ENCODE results near the gene FRMD3. TPM values are rescaled to one million over a fixed set of nuclear protein-coding genes. Genes with fewer than 3 reads are reported as not detected.

The FRMD3 gene
- total RNA-seq: under 1 TPM; 0.40 to 0.68 (median 0.43) TPM

DNA sequence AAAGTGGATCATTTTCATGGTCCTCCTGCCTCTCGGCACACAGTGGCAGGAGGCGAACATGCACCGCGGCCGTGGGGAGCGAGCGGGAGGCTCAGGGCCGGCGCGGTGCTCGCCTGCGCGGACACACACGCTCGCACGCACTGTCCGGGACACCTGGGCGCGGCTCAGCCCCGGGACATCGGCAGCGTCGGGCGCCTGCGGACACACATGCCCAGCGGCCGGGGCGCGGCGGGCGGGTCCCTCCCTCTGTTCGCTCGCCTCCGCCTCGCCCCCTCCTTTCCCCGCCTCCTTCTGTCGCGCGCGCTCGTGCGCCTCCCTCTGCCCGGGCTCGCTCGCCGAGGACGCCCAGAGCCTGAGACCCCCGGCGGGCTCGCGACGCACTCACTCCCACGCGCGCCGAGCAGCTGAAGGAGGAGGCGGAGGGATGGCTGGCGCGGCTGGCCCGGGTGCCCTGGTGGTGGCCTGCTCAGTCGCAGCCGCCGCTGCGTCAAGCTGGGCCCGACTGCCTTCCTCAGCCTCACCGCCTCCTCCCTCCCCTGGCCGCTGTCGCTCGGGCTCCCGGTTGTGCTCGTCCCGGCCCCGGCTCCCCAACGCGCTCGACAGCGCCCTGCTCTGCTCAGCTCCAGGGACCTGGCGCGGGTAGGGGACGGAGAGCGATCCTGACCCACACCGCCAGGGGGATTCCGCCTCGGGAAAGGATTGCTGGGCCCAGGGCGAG is at the start of gene FRMD3:
TSS of gene FRMD3 (minus strand) at position 230 of the 718 bp plus-strand sequence. CDS start at position 60, 170 bp downstream.
- peak within 1 kb of the TSS; percentile 13 for H3K4me3 Mint-ChIP-seq
- no peaks in the 10 kb centered on the region for H3K9me3 Mint-ChIP-seq
- ATAC-seq (peak; percentile 62 to 75), DNase-seq (no peak)
- peaks cover 7% of the 10 kb centered on the region for H3K4me1 Mint-ChIP-seq (ENCODE audit: low read depth)
- peaks cover 4% of the 10 kb centered on the region for H3K36me3 Mint-ChIP-seq (ENCODE audit: insufficient read depth)
- peaks cover 27% of the 10 kb centered on the region for H3K27me3 Mint-ChIP-seq (ENCODE audit: low read depth)

DNA sequence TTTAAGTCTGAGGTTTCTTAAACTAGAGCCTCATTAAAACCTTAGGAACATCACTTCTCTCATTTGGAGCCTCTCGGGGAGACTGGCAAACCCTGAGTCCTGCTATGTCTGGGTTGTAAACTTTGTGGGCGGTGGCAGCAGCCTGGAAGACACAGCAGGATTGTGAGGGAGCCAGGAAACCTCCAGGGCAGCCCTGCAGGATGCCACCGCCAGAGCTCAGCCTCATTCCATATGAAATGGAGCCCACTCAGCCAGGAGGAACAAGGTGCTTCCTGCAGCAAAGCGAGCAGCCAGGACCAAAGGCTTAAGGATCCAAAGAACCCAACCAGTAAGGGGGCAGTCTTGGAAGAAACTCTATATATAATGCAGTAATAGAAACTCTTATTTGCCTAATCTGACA is 46.8 kb upstream of the FRMD3 start:
- H3K4me1 Mint-ChIP-seq (ENCODE audit: low read depth): no peaks in the 10 kb centered on the region
- H3K9me3 Mint-ChIP-seq: no peaks in the 10 kb centered on the region
- H3K27me3 Mint-ChIP-seq (ENCODE audit: low read depth): no peaks in the 10 kb centered on the region
- ATAC-seq: no peak
- DNase-seq: no peak
- no peak overlapping the region for H3K4me3 Mint-ChIP-seq
- H3K36me3 Mint-ChIP-seq (ENCODE audit: insufficient read depth): peaks cover 5% of the 10 kb centered on the region

DNA sequence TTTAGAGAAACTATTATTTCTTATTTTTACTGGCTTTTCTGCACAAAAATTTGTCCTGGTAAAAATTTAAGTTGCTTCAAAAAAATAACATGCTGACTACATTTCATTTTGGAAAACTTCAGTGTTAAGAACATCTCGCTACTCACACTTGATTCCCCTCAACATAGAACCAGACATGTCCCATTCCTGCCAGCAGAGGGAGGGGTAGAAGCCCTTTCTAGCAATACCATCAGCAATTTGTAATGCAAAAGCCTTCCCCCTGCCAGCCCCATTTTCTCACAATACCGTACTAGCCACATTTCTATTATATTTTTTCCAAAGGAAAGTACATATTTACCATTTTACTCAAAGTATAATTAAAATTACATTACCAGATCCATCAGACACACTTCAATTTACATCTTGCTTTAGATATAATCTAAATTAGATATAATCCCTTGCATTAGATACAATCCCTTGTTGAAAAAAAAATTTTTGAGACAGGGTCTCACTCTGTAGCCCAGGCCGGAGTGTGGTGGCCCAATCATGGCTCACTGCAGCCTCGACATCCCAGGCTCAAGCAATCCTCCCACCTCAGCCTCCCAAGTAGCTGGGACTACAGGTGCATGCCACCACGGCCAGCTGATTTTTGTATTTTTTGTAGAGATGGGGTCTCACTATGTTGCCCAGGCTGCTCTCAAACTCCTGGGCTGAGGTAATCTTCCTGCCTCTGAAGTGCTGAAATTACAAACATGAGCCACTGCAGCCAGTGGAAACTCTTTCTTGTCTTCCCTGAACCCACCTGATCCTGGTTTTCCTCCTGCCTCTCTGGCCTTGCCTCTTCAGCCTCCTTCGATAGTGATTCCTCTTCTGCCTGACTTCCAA is 45.2 kb upstream of the FRMD3 start:
- no peaks in the 10 kb centered on the region for H3K27me3 Mint-ChIP-seq (ENCODE audit: low read depth)
- H3K4me1 Mint-ChIP-seq (ENCODE audit: low read depth): no peaks in the 10 kb centered on the region
- peak in 1 of 2 donors; percentile 43 for ATAC-seq
- H3K36me3 Mint-ChIP-seq (ENCODE audit: insufficient read depth): peaks cover 10% of the 10 kb centered on the region
- peaks cover 8% of the 10 kb centered on the region for H3K9me3 Mint-ChIP-seq
- peak; percentile 17 for DNase-seq
- no peak overlapping the region for H3K4me3 Mint-ChIP-seq

DNA sequence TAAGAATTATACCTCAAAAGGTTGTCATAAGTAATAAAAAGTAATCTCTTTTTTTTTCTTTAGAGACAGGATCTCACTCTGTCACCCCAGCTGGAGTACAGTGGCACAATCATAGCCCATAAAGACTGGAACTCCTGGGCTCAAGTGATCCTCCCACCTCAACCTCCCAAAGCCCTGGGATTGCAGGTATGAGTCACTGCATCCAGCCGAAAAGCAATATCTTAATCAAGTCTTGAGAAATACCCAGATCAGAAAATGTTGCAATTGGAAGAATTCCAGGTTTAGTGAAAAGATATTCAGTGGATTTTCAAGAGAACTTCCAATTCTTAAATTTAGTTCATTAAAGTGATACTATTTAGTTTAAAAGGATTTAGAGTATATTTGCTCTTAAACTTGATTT is 43.8 kb upstream of the FRMD3 start:
- Mint-ChIP-seq H3K4me3 (no peak overlapping the region), H3K4me1 (ENCODE audit: low read depth) (no peaks in the 10 kb centered on the region), H3K27me3 (ENCODE audit: low read depth) (no peaks in the 10 kb centered on the region), H3K9me3 (peaks cover 15% of the 10 kb centered on the region), H3K36me3 (ENCODE audit: insufficient read depth) (peaks cover 13% of the 10 kb centered on the region)
- ATAC-seq: no peak
- DNase-seq: no peak

DNA sequence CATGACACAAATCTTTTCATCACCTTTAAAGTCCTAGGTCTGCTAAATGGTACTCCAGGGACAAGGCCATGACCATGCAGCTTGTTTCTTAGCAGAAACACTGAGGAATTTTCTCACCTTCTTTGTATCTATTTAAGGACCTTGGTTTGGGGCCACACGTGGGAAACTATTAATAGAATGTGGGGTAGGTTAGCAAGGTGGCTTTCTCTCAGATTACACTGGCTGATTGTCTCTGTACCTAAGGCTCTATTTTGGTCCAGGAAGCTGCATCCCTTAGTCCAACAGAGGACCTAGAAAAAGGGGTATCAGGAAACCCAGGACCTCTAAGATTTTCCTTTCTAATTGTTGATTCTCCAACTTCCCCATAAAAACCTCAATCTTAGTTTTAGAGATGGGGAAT is 36.3 kb upstream of the FRMD3 start:
- H3K36me3 Mint-ChIP-seq (ENCODE audit: insufficient read depth): peaks cover 10% of the 10 kb centered on the region
- no peak for ATAC-seq
- no peak overlapping the region for H3K4me3 Mint-ChIP-seq
- no peak for DNase-seq
- peaks cover 15% of the 10 kb centered on the region for H3K9me3 Mint-ChIP-seq
- no peaks in the 10 kb centered on the region for H3K27me3 Mint-ChIP-seq (ENCODE audit: low read depth)
- H3K4me1 Mint-ChIP-seq (ENCODE audit: low read depth): no peaks in the 10 kb centered on the region

DNA sequence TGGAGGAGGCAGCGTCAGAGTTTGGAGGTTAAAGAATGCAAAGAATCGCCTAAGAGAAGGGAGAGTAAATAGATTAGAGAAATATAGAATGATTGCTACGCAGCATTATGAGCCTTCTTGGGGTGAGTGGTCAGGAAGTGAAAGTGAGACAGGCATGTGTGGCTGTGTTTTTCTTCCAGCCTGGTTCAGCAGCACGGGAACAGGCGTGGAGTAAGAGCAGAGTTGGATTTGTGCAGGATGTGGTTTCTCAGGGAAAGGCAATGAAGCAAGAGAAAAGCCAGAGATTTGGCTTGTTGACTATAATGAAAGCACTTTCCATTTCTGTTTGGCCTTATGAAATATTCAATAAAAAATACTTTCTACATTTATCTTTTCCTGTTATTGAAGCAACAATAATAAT is 34.3 kb upstream of the FRMD3 start:
- Mint-ChIP-seq H3K4me1 (ENCODE audit: low read depth) (no peaks in the 10 kb centered on the region), H3K9me3 (peaks cover 3% of the 10 kb centered on the region), H3K4me3 (no peak overlapping the region), H3K27me3 (ENCODE audit: low read depth) (no peaks in the 10 kb centered on the region), H3K36me3 (ENCODE audit: insufficient read depth) (peaks cover 2% of the 10 kb centered on the region)
- DNase-seq (no peak), ATAC-seq (no peak)

DNA sequence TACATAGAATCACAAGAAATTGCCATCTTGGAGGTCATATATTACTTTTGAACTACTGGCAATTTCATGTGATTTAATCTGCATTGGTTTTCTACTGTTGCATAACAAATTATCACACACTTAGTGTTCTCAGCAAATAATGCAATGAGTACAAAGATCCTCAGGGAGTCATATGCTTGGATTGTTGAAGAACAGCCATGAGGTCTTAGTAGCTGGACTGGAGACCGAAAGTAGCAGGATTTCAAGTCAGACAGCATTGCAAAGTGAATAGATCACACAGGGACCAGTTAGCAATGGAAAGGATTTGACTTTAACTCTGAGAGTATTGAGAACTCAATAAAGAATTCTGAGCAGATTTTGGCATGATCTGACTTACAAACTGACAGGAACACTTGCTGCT is 32.2 kb upstream of the FRMD3 start:
- no peak for DNase-seq
- Mint-ChIP-seq H3K4me3 (no peak overlapping the region), H3K27me3 (ENCODE audit: low read depth) (no peaks in the 10 kb centered on the region), H3K9me3 (no peaks in the 10 kb centered on the region), H3K4me1 (ENCODE audit: low read depth) (no peaks in the 10 kb centered on the region), H3K36me3 (ENCODE audit: insufficient read depth) (peaks cover 2% of the 10 kb centered on the region)
- no peak for ATAC-seq

DNA sequence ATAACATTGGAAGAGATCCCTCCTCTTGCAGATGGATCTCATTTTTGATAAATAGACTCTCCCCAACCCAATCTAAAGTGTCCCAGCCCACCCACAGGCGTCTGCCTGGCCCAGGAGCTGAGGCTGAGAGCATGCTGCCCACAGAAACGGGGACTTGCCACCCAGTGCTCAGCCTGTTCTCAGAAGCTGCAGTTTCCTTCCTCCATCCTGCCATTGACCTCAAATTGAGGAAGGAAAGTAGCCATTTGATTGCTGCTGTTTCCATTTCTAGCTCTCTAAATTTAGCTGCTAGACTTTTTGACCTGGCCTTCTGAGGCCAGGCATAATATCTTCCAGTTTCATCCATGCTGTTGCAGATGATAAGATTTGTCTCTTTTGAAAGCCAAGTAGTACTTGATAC is 31.1 kb upstream of the FRMD3 start:
- no peaks in the 10 kb centered on the region for H3K36me3 Mint-ChIP-seq (ENCODE audit: insufficient read depth)
- ATAC-seq (no peak), DNase-seq (no peak)
- no peak overlapping the region for H3K4me3 Mint-ChIP-seq
- no peaks in the 10 kb centered on the region for H3K4me1 Mint-ChIP-seq (ENCODE audit: low read depth)
- H3K27me3 Mint-ChIP-seq (ENCODE audit: low read depth): no peaks in the 10 kb centered on the region
- no peaks in the 10 kb centered on the region for H3K9me3 Mint-ChIP-seq

DNA sequence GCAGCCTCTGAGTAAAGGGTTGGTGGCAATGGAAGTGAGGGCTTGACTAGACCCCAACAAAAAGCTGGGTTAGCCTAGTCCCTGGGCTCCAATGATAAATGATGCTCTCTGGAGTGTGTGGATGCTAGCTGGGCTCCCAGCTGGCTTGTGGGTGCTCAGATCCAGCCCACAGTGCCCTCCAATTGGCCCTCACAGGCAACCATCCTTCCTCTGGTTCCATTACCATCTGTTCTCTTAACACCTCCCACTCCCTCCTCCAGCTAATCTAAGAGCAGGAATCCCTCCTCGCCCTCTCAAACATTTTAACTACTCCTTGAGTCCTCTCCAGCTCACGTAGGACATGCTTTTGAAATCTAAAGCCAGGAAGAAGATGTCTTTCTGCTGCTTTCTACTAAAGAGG is 25.2 kb upstream of the FRMD3 start:
- no peak overlapping the region for H3K4me3 Mint-ChIP-seq
- no peaks in the 10 kb centered on the region for H3K9me3 Mint-ChIP-seq
- no peak for ATAC-seq
- H3K4me1 Mint-ChIP-seq (ENCODE audit: low read depth): no peaks in the 10 kb centered on the region
- no peaks in the 10 kb centered on the region for H3K27me3 Mint-ChIP-seq (ENCODE audit: low read depth)
- no peak for DNase-seq
- H3K36me3 Mint-ChIP-seq (ENCODE audit: insufficient read depth): peaks cover 8% of the 10 kb centered on the region

DNA sequence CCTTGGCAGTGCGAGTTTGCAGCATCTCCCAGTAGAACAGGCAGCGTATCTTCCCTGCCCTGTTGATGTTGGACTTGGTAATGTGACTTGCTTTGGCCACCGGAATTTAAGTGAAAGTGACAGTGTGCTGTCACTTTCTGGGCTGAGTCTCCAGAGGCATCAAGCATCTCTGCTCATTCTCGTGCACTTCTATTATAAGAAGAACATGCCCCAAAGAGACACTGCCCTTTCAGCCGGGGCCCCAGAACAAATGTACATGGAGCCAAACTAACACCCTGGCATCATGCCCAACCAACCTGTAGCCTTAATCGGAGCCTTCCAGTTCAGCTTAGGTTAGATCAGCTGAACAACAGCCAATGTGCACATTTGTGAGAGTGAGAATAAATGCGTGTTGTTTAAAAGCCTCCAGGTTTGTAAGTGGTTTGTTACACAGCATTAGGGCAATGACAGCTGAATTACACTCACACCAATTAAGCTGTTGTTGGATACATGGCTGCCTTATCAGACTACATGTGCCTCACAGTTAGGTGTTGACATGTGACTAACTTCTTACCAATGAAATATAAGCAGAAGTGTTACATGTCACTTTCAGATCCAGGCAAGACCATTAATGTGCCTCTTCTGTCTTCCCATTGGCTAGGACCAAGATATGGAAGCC is 22.1 kb upstream of the FRMD3 start:
- no peak overlapping the region for H3K4me3 Mint-ChIP-seq
- no peak for ATAC-seq
- H3K36me3 Mint-ChIP-seq (ENCODE audit: insufficient read depth): peaks cover 11% of the 10 kb centered on the region
- H3K9me3 Mint-ChIP-seq: no peaks in the 10 kb centered on the region
- no peaks in the 10 kb centered on the region for H3K4me1 Mint-ChIP-seq (ENCODE audit: low read depth)
- DNase-seq: no peak
- no peaks in the 10 kb centered on the region for H3K27me3 Mint-ChIP-seq (ENCODE audit: low read depth)

DNA sequence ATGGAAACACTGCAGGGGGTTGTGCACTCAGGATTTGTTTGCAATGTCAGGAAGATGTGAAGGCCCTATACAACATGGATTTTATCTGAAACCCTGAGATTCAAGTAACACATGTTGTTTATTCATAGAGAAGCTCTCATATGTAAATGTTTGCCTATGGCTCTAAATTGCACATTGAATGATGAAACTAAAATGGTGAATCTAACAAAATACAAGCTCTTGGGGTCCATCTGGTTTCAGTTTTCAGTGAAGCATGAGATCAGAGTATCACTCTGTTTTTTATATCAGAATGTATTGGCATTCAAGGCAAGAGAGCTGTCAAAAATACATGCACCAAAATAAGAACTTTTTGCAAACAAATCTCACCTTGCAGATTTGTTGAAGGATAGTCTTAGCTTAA is 19.6 kb upstream of the FRMD3 start:
- H3K4me3 Mint-ChIP-seq: no peak overlapping the region
- ATAC-seq (no peak), DNase-seq (no peak)
- H3K4me1 Mint-ChIP-seq (ENCODE audit: low read depth): no peaks in the 10 kb centered on the region
- peaks cover 5% of the 10 kb centered on the region for H3K27me3 Mint-ChIP-seq (ENCODE audit: low read depth)
- peaks cover 12% of the 10 kb centered on the region for H3K36me3 Mint-ChIP-seq (ENCODE audit: insufficient read depth)
- H3K9me3 Mint-ChIP-seq: peaks cover 17% of the 10 kb centered on the region

DNA sequence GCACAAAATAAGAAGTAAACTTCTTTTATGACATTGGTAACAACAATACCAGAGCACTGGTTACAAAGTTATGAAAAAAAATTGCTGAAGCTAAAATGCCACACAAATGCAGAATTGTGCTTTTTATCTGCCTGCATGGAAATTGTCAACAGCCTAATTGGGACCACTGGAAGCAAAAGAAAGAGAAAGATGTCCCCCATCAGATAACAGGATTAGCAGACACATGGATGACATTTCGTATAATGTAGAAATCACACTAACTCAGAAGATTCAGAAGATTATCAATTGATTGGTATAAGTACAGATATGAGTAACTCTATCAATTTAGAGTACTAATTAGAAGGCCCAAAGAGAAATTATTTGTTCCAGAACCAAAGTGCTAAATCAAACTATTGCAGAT is 19.1 kb upstream of the FRMD3 start:
- ATAC-seq (no peak), DNase-seq (no peak)
- Mint-ChIP-seq H3K4me3 (no peak overlapping the region), H3K27me3 (ENCODE audit: low read depth) (peaks cover 5% of the 10 kb centered on the region), H3K9me3 (peaks cover 20% of the 10 kb centered on the region), H3K36me3 (ENCODE audit: insufficient read depth) (peaks cover 12% of the 10 kb centered on the region), H3K4me1 (ENCODE audit: low read depth) (no peaks in the 10 kb centered on the region)

DNA sequence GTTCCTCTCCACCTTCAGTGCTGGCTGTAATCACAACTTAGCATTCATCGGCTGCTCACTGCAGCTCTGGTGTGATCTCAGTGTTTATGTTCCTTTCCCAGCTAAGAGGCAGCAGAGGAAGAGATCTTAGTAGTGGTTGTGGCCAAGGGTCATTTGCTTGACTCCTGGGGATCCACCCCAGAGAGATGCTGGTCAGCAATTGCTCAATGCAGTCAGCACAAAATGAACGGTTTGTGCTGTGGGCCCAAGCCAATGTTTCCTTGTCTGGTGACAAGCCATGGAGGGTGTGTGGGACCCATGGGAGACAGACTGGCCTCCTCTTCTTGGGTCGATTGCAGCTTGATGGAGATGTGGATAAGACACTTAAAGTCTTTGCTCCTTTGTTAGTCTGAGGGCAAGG is 16.1 kb upstream of the FRMD3 start:
- no peak overlapping the region for H3K4me3 Mint-ChIP-seq
- peaks cover 8% of the 10 kb centered on the region for H3K36me3 Mint-ChIP-seq (ENCODE audit: insufficient read depth)
- H3K9me3 Mint-ChIP-seq: peaks cover 40% of the 10 kb centered on the region
- ATAC-seq: no peak
- no peaks in the 10 kb centered on the region for H3K4me1 Mint-ChIP-seq (ENCODE audit: low read depth)
- DNase-seq: no peak
- H3K27me3 Mint-ChIP-seq (ENCODE audit: low read depth): peaks cover 5% of the 10 kb centered on the region

DNA sequence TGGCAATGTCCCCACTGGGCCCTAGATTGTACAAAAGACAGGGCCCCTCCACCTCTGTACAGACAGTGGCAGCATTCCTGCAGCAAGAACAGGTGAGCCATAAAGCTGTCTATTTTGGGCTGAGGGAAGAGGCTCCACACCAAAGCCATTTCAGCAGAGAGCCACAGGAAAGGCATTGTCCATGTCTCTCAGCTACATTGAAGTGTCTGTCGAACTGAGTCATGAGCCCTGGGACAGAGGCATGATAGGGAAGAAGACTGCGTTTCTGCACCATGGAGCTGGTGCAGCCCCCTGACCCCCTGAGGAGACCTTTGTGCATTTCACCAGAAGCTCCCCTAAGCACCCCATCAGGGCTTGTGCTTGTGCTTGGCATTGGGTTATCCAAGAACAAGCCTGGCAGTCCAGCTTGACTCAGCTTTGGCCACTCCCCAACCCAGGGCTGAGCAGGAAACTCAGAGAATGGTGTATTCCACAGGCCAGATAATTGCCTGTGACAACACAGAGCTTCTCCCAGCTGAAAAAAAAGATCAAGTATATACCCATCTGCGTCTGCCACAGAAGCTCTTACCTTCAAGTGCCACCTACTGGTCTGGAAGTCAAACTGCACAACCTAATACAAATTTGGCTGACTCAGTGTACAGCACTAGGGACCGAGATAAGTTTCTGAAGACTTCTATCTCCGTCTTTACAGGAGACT is 5.9 kb upstream of the FRMD3 start:
- peaks cover under 1% of the 10 kb centered on the region for H3K4me1 Mint-ChIP-seq (ENCODE audit: low read depth)
- H3K27me3 Mint-ChIP-seq (ENCODE audit: low read depth): peaks cover 8% of the 10 kb centered on the region
- DNase-seq (no peak), ATAC-seq (no peak)
- peaks cover 13% of the 10 kb centered on the region for H3K9me3 Mint-ChIP-seq
- peaks cover 2% of the 10 kb centered on the region for H3K36me3 Mint-ChIP-seq (ENCODE audit: insufficient read depth)
- no peak overlapping the region for H3K4me3 Mint-ChIP-seq
